ENCODE results near the gene ARG2.

ARG2 gene

GRCh38 chr14:67636361-67636919 is 16.7 kb downstream of the ARG2 start:
- DNase-seq (ENCODE audit: low read depth in 4 of 4, low spot score in 1 of 4): no peak

DNA sequence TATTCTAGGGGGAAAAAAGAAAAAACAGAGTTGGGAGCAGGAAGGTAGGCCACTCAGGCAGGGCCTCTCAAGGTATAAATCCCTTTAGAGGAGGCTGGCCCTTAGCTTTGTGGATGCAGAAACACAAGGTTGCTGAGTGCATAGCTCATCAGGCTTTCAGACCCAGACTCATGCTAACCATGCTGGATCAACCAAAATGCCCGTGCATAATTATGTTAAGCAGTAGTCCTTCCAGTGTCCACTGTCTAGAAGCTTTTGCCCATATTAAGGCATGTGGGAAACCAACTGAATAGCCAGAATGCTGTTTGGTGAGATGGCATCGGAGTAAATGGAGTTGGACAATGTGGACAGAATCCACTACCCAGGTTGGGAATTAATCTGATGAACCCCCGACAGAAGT is 18.9 kb downstream of the ARG2 start:
- DNase-seq (ENCODE audit: low read depth in 4 of 4, low spot score in 1 of 4): no peak

DNA sequence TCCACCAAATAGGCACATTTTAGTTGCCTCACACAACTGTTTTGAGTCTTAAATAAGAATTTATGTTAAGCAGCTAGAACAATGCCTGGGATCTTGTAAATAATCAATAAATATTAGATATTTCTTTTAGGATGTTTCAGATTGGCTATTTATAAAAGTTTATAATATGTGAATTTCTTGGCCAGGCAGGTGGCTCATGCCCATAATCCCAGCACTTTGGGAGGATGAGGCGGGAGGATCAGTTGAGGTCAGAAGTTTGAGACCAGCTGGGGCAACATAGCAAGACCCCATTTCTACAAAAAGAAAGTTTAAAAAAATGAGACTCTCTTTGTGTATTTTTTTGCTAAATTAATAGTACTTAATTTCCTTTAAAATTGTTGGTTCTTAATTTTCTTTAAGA is 21.8 kb downstream of the ARG2 start:
- no peak for DNase-seq (ENCODE audit: low read depth in 4 of 4, low spot score in 1 of 4)

DNA sequence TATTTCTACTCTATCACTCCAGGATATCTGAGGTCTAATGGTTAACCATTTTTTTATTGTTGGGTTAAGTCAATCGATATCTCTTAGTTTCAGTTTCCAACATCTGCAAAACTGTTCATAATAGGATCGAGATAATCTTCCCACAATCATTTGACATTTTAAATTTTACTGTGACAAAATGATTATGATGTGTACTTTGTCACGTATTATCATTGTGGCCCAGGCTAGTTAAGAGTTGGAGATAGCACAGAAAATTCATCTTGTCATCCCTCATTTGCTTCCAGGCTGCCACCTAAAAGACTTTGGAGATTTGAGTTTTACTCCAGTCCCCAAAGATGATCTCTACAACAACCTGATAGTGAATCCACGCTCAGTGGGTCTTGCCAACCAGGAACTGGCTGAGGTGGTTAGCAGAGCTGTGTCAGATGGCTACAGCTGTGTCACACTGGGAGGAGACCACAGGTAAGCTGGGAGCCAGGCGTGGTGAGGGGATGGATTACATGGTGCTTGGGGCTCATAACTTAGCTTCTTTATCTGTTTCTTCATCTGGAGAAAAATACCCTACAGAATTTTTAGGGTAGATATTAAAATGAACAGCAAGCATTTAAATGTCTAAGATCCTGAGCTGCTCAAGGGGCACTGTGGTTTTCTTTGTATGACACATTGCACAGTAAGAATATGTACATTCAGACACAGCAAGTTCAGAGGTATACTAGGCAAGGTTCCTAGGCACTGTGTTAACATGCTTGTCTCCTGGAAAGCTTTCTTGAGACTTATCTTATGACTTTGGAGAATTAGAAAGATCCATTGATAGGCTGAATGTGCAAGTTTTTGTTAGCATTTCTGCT is 22.4 kb downstream of the ARG2 start:
- no peak for DNase-seq (ENCODE audit: low read depth in 4 of 4, low spot score in 1 of 4)

DNA sequence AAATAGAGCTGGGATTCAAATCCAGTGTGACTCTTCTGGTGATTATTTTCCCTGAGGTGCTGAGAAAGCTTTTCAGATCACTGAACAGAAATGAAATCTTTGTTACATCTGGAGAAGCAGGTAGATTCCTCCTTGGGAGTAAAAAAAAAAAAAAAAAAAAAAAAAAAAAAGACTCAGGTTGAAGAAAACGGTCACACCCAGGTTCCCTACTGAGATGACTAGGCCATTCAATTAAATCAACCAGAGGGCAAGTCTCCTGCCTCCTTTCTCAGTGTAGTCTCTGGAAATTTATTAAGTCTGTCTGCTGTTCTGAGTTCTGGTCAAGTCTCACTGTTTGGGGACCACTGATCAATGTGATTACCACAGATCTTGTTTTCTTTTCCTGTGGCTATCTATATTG is 24.0 kb downstream of the ARG2 start:
- no peak for DNase-seq (ENCODE audit: low read depth in 4 of 4, low spot score in 1 of 4)

- no peak for DNase-seq (ENCODE audit: low read depth in 4 of 4, low spot score in 1 of 4)
Observed at GRCh38 chr14:67644428-67644827, 24.7 kb downstream of the ARG2 start.

GRCh38 chr14:67645414-67645813 is 25.7 kb downstream of the ARG2 start:
- DNase-seq (ENCODE audit: low read depth in 4 of 4, low spot score in 1 of 4): no peak

- no peak for DNase-seq (ENCODE audit: low read depth in 4 of 4, low spot score in 1 of 4)
Observed at GRCh38 chr14:67646131-67646530, 26.4 kb downstream of the ARG2 start.

DNA sequence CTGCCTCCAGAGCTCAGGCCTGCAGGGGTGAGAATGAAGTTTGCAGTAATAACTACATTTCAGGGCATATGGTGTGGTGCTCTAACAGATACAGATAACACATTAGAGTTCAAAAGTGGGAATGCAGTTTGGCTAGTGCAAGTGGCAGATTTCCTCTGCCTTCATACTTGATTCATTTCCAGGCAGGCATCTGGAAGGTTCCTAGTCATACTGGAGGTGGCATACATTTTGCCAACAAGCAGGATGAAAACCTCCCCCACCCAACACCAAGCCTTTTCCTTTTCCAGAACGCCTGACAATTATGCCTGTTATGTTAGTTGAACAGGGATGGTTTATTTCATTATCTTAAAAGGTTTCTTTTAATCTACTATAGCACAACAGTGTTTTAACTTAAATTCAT is 30.4 kb downstream of the ARG2 start:
- no peak for DNase-seq (ENCODE audit: low read depth in 4 of 4, low spot score in 1 of 4)

DNA sequence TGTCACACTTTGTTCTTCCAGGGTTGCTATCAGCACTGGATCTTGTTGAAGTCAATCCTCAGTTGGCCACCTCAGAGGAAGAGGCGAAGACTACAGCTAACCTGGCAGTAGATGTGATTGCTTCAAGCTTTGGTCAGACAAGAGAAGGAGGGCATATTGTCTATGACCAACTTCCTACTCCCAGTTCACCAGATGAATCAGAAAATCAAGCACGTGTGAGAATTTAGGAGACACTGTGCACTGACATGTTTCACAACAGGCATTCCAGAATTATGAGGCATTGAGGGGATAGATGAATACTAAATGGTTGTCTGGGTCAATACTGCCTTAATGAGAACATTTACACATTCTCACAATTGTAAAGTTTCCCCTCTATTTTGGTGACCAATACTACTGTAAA is 31.0 kb downstream of the ARG2 start:
- DNase-seq (ENCODE audit: low read depth in 4 of 4, low spot score in 1 of 4): no peak

- no peak for DNase-seq (ENCODE audit: low read depth in 4 of 4, low spot score in 1 of 4)
Observed at GRCh38 chr14:67652189-67652588, 32.5 kb downstream of the ARG2 start.

GRCh38 chr14:67653651-67654280 is 34.0 kb downstream of the ARG2 start:
- no peak for DNase-seq (ENCODE audit: low read depth in 4 of 4, low spot score in 1 of 4)

GRCh38 chr14:67663633-67664032 is 43.9 kb downstream of the ARG2 start:
- no peak for DNase-seq (ENCODE audit: low read depth in 4 of 4, low spot score in 1 of 4)

- DNase-seq (ENCODE audit: low read depth in 4 of 4, low spot score in 1 of 4): no peak
Observed at GRCh38 chr14:67665868-67666267, 46.1 kb downstream of the ARG2 start.

DNA sequence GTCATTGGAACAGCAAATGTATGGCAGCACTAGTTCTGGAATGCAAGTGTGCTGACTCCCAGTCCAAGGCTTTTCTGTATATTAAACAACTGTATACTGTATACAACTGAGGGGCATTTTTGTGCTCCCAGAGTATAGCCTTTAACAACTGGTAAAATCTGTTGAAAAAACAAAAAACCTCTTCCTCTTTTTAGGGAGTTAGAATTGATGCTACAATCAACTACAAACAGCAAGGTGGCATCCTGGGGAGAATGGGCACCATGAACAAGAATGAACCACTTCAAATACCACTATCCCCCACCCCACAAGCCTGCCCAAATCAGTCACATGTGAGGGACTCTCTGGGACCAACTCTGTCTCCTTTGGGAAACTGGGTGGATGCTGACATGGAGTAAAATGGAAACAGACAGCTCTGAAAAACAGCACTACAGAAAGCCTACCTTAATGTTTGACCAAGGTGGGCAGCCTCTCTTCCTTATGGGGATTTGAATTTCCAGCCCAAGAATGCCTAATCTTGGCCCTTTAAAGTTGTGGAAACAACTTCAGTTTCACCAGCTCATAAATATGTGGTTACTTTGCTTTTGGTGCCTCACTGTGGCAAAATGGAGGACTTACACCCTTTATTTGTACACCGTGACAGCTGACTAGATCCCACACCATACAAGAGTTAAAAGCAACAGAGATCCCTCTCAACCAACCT is 47.2 kb downstream of the ARG2 start:
- no peak for DNase-seq (ENCODE audit: low read depth in 4 of 4, low spot score in 1 of 4)

DNA sequence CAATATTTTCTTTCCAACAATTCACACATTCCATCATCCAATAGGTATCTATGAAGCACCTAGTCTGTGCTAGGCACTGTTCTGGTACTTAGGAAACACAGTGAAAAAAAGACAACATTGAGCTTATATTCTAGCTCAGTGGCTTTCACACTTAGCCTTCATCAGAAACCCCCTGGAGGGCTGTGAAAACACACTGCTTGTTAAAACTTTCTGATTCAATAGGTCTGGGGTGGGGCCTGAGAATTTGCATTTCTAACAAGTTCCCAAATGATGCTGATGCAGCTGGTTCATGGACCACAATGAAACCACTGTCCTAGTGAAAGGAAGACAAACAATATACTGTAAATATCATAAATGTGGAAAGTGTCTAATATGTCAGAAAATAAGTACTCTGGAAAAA is 48.8 kb downstream of the ARG2 start:
- DNase-seq (ENCODE audit: low read depth in 4 of 4, low spot score in 1 of 4): no peak

- DNase-seq (ENCODE audit: low read depth in 4 of 4, low spot score in 1 of 4): no peak
Observed at GRCh38 chr14:67673451-67673850, 53.7 kb downstream of the ARG2 start.

- DNase-seq (ENCODE audit: low read depth in 4 of 4, low spot score in 1 of 4): peak in 3 of 4 experiments; percentile 20 to 57 (median 33)
Observed at GRCh38 chr14:67674139-67674479, 54.4 kb downstream of the ARG2 start.

DNA sequence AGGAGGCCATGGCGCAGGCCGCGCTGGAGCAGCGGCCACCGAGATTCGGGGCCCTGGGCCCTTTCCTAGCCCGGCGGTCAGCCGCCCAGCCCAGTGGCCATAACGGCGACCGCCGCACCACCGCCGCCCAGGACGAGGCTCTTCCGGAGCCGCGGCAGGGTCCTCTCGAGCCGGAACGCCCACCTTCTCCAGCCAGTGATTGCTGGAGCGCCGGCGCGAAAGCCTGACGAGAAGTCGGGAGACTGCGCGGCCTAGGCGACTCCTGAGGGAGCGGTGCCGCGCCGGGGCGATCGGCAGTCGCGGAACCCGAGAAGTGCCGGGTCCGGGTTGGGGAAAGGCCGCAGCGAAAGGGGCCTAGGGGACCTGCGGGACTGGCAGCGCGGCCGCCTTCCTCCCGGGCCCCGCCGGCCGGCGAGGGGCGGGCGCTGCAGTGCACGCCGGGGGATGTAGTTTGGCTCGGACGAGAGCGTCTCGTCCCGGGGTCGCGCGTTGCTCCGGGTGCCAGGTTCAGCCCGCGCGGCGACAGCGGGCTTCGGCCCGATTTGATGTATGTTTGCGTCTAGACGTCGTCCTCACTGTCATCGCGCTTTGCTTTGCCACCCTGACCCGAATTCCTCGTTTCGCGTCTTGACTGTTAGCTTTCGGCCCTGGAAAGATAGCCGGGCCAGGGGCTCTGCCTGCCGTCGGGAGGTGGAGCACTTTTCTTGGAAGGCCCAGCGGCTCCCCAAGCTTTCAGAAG is 54.9 kb downstream of the ARG2 start, which contains the start of gene VTI1B:
TSS of gene VTI1B (minus strand) at position 153 of the 739 bp plus-strand sequence. CDS start at position 10, 143 bp downstream.
- peak; percentile 51 to 68 (median 55) for DNase-seq (ENCODE audit: low read depth in 4 of 4, low spot score in 1 of 4)

DNA sequence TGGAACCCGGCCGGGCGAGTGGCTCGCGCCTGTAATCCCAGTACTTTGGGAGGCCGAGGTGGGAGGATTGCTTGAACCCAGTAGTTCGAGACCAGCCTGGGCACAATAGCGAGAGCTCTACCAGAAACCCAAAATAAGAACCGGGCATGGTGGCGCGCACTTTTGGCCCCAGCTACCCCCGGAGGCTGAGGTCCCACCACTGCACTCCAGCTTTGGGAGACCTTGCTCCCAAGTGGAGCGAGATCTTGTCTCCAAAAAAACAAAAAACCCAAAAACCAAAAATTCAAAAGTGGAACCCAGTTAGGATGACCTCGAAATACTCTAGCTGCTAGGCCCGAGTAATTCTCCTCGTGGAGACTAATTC is 55.5 kb downstream of the ARG2 start:
- DNase-seq (ENCODE audit: low read depth in 4 of 4, low spot score in 1 of 4): no peak

DNA sequence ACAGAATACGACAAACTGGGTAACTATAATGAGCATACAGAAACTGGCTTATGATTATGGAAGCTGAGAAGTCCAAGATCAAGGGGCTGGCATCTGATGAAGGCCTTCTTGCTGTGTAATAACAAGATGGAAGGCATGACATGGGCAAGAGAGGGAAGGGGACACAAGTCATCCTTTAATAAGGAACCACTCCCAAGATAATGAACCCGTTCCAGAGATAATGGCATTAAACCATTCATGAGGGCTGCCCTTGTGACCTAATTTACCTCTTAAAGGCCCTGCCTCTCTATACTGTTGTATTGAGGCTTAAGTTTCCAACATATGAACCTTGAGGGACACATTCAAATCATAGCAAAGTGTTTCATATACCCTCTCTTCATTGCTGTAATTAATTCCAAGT is 59.3 kb downstream of the ARG2 start:
- no peak for DNase-seq (ENCODE audit: low read depth in 4 of 4, low spot score in 1 of 4)
